Measurements from ENCODE around the gene SLAMF9. TPM values are rescaled to one million over a fixed set of nuclear protein-coding genes. Genes with fewer than 3 reads are reported as not detected.

The SLAMF9 gene
- total RNA-seq, 1 donor from 2014 or later, result not detected

DNA sequence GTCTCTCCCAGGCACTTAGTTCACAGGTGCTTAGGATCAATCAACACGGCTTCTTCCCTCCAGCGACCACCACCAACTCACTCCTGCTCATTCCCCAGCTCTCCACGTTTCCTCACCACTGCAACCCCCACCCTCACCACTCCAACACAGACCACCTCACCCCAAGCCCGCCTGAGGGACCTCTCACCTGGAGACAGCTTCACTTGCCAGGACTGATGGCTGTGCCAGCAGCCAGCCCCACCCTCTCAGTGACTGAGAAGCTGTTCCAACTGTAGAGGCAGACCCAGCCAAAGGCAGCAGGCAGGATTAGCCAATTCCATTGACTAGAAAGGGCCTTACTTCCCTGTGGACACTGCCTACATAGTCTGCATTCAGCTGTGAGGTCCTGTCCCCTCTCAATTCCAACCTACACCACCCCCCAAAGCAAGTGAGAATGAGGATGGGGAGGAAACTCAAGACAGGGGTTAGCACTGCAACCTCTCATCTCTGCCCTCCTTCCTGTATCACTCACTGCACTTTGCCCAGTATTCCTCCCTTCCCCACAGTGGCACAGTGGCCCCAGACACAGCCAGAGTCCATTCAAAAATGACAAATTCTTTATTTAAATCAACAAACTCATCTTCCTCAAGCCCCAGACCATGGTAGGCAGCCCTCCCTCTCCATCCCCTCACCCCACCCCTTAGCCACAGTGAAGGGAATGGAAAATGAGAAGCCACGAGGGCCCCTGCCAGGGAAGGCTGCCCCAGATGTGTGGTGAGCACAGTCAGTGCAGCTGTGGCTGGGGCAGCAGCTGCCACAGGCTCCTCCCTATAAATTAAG is 36.3 kb downstream of the SLAMF9 start:
- Histone ChIP-seq H3K9me3 (ENCODE audit: control insufficient read depth in 3 of 3, low read length in 3 of 3) (no peaks in the 10 kb centered on the region), H3K4me1 (ENCODE audit: control insufficient read depth in 3 of 3, insufficient read depth in 3 of 3, low read length in 3 of 3) (peaks cover 42 to 51% (median 50%) of the 10 kb centered on the region in 3 donors), H3K4me3 (ENCODE audit: low read length in 3 of 3) (no peak overlapping the region), H3K9ac (ENCODE audit: low read depth in 1 of 3, low read length in 3 of 3) (no peak overlapping the region), H3K27ac (ENCODE audit: low read depth, low read length) (no peak overlapping the region), H3K36me3 (ENCODE audit: control insufficient read depth in 3 of 3, insufficient read depth in 3 of 3, low read length in 3 of 3) (peaks cover 12 to 27% (median 17%) of the 10 kb centered on the region in 3 donors), H3K27me3 (ENCODE audit: control insufficient read depth in 3 of 3, insufficient read depth in 3 of 3, low read length in 3 of 3) (peaks cover 0 to 4% (median 0%) of the 10 kb centered on the region in 3 donors)

DNA sequence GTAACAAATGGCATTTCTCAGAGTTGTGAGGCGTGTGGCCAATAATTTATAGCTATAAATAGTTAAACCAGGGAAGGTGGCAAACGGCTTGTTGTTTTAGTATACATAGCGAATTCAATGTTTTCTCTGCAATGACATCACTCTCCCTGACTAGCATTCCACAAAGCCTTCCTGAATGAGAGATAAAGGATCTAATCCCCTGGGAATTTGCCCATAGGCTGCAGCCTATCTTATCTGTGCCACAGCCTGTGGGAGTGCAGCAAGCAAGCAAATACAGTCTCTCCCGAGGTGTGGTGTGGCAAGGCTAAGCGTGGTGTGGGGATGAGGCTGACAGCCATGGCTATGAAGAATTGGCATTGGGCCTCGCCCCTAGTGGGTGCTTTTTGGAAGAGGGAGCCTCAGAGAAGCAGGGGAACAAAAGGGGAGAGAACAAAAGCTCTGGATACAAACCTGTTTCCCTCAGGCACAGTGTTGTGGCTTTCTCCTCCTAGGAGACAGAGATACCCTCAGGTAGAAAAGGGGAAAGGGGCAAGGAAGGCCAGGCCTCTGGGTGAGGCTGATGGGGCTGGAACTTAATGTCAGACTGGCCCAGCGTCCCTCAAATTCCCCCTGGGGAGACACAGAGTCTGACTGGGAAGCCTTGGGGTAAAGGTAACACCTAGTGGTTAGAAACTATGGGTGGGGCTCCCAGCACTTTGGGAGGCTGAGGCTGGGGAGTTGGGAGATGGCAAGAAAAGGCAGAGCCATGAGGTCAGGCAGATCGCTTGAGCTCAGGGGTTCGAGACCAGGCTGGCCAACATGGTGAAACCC is 37.6 kb downstream of the SLAMF9 start:
- Histone ChIP-seq H3K27ac (ENCODE audit: low read depth, low read length) (no peak overlapping the region), H3K4me1 (ENCODE audit: control insufficient read depth in 3 of 3, insufficient read depth in 3 of 3, low read length in 3 of 3) (peaks cover 36 to 47% (median 45%) of the 10 kb centered on the region in 3 donors), H3K36me3 (ENCODE audit: control insufficient read depth in 3 of 3, insufficient read depth in 3 of 3, low read length in 3 of 3) (peaks cover 12 to 27% (median 17%) of the 10 kb centered on the region in 3 donors), H3K9ac (ENCODE audit: low read depth in 1 of 3, low read length in 3 of 3) (peak overlapping the region in 1 of 3 donors; percentile 43), H3K4me3 (ENCODE audit: low read length in 3 of 3) (no peak overlapping the region), H3K27me3 (ENCODE audit: control insufficient read depth in 3 of 3, insufficient read depth in 3 of 3, low read length in 3 of 3) (no peaks in the 10 kb centered on the region), H3K9me3 (ENCODE audit: control insufficient read depth in 3 of 3, low read length in 3 of 3) (no peaks in the 10 kb centered on the region)

DNA sequence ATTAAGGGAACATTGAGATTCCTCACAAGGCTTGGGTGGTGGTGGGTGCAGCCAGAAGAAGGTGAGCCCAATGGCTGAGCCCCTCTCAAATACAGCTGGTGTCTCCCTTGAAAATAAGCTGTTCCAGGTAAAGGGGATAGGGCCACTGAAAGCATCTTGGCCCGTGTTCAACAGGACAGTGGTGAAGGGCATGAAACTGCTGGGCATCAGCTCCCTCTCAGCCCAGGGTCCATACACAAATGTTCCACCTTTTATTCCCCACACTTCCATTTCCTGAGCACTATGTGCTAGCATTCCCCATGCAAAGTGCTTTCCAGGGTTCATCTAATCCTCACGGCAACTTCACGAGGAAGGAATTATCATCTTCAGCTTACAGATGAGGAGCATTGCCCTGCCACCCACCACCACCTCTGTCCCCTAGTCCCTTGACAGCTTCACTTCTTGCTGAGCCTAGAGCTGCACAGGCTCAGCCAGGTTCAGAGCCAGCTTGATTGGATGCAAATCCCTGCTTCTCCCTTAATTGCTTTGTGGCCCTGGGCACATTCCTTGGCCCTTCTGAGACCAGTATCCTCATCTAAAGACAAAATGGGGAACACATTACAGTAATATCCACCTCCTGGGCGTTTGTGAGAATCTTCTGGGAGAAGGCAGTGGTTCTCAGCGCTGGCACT is 38.3 kb downstream of the SLAMF9 start:
- H3K9ac ChIP-seq (ENCODE audit: low read depth in 1 of 3, low read length in 3 of 3), result no peak overlapping the region

DNA sequence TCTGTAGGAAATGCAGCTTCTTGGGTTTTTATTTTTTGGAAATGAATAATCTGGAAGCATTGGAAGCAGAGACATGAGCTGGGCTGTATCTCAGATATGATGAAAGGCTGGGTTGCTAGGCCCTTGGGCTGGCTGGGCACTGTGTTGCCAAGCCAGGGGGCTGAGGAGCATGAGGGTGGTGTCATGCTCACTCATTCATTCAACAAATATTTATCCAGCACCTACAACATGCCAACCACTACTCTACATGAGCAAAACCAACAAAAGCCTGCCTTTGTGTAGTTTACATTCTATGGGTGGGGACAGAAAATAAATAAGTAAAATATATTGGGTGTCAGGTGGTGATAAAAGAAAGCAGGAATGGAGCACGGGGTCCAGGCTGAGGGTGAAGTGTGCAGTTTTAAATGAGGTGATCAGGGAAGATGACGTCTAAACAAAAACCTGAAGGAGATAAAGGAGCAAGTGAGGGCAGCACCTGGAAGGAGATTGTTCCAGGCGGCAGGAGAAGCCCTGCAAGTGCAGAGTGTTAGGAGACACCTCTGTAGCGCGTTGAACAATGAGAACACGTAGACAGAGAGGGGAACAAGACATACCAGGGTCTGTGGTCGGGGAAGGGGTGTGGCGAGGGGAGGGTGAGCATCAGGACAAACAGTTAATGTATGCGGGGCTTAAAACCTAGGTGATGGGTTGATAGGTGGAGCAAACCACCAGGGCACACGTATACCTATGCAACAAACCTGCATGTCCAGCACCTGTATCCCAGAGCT is 39.6 kb downstream of the SLAMF9 start:
- no peaks in the 10 kb centered on the region for H3K27me3 ChIP-seq (ENCODE audit: control insufficient read depth in 3 of 3, insufficient read depth in 3 of 3, low read length in 3 of 3)
- no peak overlapping the region for H3K4me3 ChIP-seq (ENCODE audit: low read length in 3 of 3)
- H3K27ac ChIP-seq (ENCODE audit: low read depth, low read length), result no peak overlapping the region
- peaks cover 32 to 46% (median 43%) of the 10 kb centered on the region in 3 donors for H3K4me1 ChIP-seq (ENCODE audit: control insufficient read depth in 3 of 3, insufficient read depth in 3 of 3, low read length in 3 of 3)
- H3K9ac ChIP-seq (ENCODE audit: low read depth in 1 of 3, low read length in 3 of 3), result no peak overlapping the region
- H3K36me3 ChIP-seq (ENCODE audit: control insufficient read depth in 3 of 3, insufficient read depth in 3 of 3, low read length in 3 of 3), result peaks cover 4 to 20% (median 9%) of the 10 kb centered on the region in 3 donors
- H3K9me3 ChIP-seq (ENCODE audit: control insufficient read depth in 3 of 3, low read length in 3 of 3), result no peaks in the 10 kb centered on the region

More for the DNA sequence above, 38.3 kb downstream of the SLAMF9 start:
- H3K27ac ChIP-seq (ENCODE audit: low read depth, low read length), result no peak overlapping the region
- H3K4me3 ChIP-seq (ENCODE audit: low read length in 3 of 3), result no peak overlapping the region
- H3K36me3 ChIP-seq (ENCODE audit: control insufficient read depth in 3 of 3, insufficient read depth in 3 of 3, low read length in 3 of 3), result peaks cover 10 to 27% (median 17%) of the 10 kb centered on the region in 3 donors
- no peaks in the 10 kb centered on the region for H3K27me3 ChIP-seq (ENCODE audit: control insufficient read depth in 3 of 3, insufficient read depth in 3 of 3, low read length in 3 of 3)
- H3K4me1 ChIP-seq (ENCODE audit: control insufficient read depth in 3 of 3, insufficient read depth in 3 of 3, low read length in 3 of 3), result peaks cover 38 to 50% (median 46%) of the 10 kb centered on the region in 3 donors
- no peaks in the 10 kb centered on the region for H3K9me3 ChIP-seq (ENCODE audit: control insufficient read depth in 3 of 3, low read length in 3 of 3)

DNA sequence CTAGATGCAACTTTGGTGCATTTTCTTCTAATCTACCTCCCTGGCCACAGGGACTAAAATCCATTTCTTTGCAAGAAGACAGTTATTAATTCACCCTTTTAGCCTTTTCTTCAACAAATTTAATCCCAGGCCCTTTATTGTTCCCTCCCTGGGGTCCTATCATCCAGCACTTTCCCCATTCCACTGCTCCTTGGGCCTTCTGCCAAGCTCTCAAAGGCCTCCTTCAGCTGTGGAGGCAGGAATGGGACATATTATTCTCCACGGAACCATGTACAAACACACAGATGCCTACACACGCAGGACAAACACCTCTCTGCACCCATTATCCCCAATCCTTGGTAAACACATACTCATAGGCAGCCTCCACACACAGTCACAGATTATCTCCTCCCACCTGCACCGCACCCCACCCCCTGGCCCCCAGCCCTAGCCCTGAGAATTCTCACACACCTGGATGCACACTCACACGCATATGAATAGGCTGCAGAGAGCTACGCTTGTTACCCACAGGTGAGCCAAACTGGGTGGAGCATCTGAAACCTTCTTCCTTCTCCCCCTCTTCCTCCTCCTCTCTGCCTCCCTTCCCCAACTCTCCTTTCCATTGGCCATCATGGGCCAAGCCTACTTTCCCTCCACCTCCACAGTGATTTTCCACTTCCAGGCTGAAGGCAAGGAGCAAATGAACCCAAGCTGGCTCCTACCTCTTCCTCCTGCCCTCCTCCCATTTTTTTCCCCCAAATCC is 40.4 kb downstream of the SLAMF9 start:
- no peak overlapping the region for H3K4me3 ChIP-seq (ENCODE audit: low read length in 3 of 3)
- H3K36me3 ChIP-seq (ENCODE audit: control insufficient read depth in 3 of 3, insufficient read depth in 3 of 3, low read length in 3 of 3), result peaks cover 0 to 13% (median under 1%) of the 10 kb centered on the region in 3 donors
- H3K27me3 ChIP-seq (ENCODE audit: control insufficient read depth in 3 of 3, insufficient read depth in 3 of 3, low read length in 3 of 3), result no peaks in the 10 kb centered on the region
- H3K9ac ChIP-seq (ENCODE audit: low read depth in 1 of 3, low read length in 3 of 3), result no peak overlapping the region
- no peak overlapping the region for H3K27ac ChIP-seq (ENCODE audit: low read depth, low read length)
- H3K9me3 ChIP-seq (ENCODE audit: control insufficient read depth in 3 of 3, low read length in 3 of 3), result no peaks in the 10 kb centered on the region
- H3K4me1 ChIP-seq (ENCODE audit: control insufficient read depth in 3 of 3, insufficient read depth in 3 of 3, low read length in 3 of 3), result peaks cover 23 to 38% (median 35%) of the 10 kb centered on the region in 3 donors

DNA sequence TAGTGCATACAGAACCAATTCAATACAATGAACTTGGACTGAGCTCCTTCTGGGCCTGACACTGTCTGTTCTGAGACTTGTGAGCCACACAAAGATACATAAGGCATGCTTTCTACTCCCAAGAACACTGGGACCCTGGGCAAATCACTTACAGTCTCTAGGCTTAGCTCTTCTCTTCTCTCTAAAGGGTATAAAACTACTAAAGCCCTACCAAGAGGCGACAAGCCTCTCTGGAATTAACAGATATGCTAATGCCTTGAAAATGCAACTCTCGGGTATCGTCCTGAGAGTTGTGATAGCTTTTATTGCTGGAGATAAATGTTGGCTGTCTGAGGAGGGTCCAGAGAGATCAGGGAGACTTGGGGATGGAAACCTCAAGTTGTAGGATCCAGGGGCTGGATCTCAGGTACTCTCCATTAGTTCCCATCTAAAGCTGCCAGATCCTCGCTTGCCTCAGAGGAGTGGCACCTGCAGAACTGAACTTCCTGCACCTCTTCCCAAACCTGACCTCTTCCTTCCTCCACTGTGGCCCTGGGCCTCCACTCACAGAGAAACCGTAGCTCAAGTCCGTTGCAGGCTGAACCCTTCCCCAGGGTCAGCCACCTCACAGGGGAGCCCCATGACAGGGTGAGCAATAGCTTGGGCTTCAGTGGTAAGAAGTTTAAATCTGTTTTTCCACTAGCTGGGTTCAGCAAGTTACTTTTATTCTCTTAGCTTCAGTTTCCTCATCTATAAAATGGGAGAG is 42.5 kb downstream of the SLAMF9 start:
- H3K36me3 ChIP-seq (ENCODE audit: control insufficient read depth in 3 of 3, insufficient read depth in 3 of 3, low read length in 3 of 3), result peaks cover 0 to 3% (median 0%) of the 10 kb centered on the region in 3 donors
- no peaks in the 10 kb centered on the region for H3K27me3 ChIP-seq (ENCODE audit: control insufficient read depth in 3 of 3, insufficient read depth in 3 of 3, low read length in 3 of 3)
- no peaks in the 10 kb centered on the region for H3K9me3 ChIP-seq (ENCODE audit: control insufficient read depth in 3 of 3, low read length in 3 of 3)
- peak overlapping the region; percentile 48 for H3K27ac ChIP-seq (ENCODE audit: low read depth, low read length)
- H3K4me3 ChIP-seq (ENCODE audit: low read length in 3 of 3), result no peak overlapping the region
- peaks cover 19 to 33% (median 23%) of the 10 kb centered on the region in 3 donors for H3K4me1 ChIP-seq (ENCODE audit: control insufficient read depth in 3 of 3, insufficient read depth in 3 of 3, low read length in 3 of 3)
- H3K9ac ChIP-seq (ENCODE audit: low read depth in 1 of 3, low read length in 3 of 3), result no peak overlapping the region

DNA sequence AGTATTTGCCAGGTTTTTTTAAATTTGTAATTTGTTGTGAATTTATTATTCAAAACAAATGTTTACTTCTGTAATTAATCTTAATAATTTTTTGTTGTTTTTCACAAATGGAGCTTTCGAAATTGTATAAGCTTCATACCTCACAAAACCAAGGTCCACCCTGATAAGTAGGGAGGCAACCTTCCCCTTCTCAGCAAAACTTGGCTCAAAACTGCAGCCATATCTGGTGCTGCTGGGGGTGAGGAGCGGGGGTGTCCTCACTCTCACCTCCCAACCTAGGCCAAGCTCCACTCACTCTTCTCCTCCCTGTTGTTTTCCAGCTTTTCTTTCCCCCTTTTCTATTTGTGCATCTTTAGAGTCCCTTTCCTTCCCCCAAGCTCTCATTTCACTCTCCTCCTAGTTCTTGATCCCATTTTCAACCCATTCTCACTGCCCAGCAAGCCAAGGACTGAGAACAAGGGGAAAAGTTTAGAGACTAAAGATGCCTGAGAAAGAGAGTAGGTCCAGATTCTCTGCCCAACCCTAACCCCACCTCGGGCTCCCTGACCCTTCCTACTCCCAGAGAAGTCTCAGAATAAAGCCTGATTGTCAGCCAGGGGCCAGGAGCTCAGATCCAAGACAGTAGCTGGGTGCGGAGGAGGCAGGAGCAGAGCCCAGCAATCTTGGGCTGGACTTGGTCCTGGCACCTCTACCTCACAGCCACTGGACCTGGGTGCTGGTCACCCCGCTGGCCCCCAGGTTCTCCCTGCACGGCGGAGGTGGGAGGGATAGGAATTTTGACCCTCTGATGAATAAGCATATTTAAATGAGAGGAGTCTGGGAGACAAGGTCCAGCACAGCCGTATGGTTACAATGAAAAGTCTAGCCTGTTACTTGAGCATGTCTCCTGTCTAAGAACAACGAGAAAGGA is 45.8 kb downstream of the SLAMF9 start:
- H3K36me3 ChIP-seq (ENCODE audit: control insufficient read depth in 3 of 3, insufficient read depth in 3 of 3, low read length in 3 of 3), result no peaks in the 10 kb centered on the region
- no peaks in the 10 kb centered on the region for H3K27me3 ChIP-seq (ENCODE audit: control insufficient read depth in 3 of 3, insufficient read depth in 3 of 3, low read length in 3 of 3)
- peaks cover 14 to 22% (median 16%) of the 10 kb centered on the region in 3 donors for H3K4me1 ChIP-seq (ENCODE audit: control insufficient read depth in 3 of 3, insufficient read depth in 3 of 3, low read length in 3 of 3)
- no peak overlapping the region for H3K9ac ChIP-seq (ENCODE audit: low read depth in 1 of 3, low read length in 3 of 3)
- H3K4me3 ChIP-seq (ENCODE audit: low read length in 3 of 3), result no peak overlapping the region
- no peaks in the 10 kb centered on the region for H3K9me3 ChIP-seq (ENCODE audit: control insufficient read depth in 3 of 3, low read length in 3 of 3)
- H3K27ac ChIP-seq (ENCODE audit: low read depth, low read length), result no peak overlapping the region

DNA sequence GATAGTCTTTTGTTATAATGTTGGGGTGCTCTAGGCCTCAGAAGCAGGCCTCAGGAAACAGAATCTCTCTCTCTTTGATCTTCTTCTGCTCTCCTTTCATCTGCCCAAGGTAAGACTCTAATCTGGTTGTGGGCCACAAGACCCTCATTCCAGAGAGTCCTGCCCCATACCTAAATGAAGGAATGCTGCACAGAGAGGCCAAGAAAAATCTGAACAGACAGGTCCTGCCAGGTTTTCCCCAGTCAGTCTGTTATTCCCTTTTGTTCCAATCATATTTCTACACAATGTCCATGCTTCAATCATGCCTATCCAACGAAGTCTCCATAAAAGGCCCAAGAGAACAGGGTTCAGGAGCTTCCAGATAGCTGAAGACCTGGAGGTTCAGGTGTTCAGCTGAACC is 47.1 kb downstream of the SLAMF9 start:
- Histone ChIP-seq H3K27ac (ENCODE audit: low read depth, low read length) (no peak overlapping the region), H3K4me3 (ENCODE audit: low read length in 3 of 3) (no peak overlapping the region), H3K36me3 (ENCODE audit: control insufficient read depth in 3 of 3, insufficient read depth in 3 of 3, low read length in 3 of 3) (no peaks in the 10 kb centered on the region), H3K27me3 (ENCODE audit: control insufficient read depth in 3 of 3, insufficient read depth in 3 of 3, low read length in 3 of 3) (no peaks in the 10 kb centered on the region), H3K4me1 (ENCODE audit: control insufficient read depth in 3 of 3, insufficient read depth in 3 of 3, low read length in 3 of 3) (peaks cover 14 to 17% (median 14%) of the 10 kb centered on the region in 3 donors), H3K9ac (ENCODE audit: low read depth in 1 of 3, low read length in 3 of 3) (no peak overlapping the region), H3K9me3 (ENCODE audit: control insufficient read depth in 3 of 3, low read length in 3 of 3) (no peaks in the 10 kb centered on the region)

All from skeletal muscle tissue (tissue), 4 donors.